SHP77 treated with DMSO at 0.1 percent for 48 hours (cell line): ENCODE data around the gene GLRA2.

ENCODE experiments used
- DNase-seq: peaks from one replicate; lab custom pipeline; 2025; lab: John Stamatoyannopoulos, UW

Gene GLRA2

DNA sequence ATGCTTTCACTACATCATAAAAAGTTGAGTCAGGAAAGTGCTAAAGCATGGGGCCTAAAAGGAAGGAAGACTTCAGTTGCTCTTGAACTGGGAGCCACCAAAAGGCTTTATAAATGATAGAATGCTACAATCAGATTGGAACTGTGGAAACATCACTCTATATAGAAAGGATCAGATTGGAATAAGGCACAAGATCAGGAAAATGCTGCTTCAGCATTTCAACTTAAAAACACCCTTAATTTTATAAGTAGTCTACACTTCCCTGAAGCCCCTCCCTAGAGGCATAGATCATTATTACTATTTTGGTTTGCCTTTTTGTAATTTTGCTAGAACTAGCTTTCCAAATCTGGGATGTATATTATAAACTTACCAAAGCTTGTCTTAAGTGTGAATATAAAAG is 172.8 kb downstream of the GLRA2 start:
- no peak for DNase-seq

GRCh38 chrX:14712096-14712495 is 182.8 kb downstream of the GLRA2 start:
- no peak for DNase-seq

DNA sequence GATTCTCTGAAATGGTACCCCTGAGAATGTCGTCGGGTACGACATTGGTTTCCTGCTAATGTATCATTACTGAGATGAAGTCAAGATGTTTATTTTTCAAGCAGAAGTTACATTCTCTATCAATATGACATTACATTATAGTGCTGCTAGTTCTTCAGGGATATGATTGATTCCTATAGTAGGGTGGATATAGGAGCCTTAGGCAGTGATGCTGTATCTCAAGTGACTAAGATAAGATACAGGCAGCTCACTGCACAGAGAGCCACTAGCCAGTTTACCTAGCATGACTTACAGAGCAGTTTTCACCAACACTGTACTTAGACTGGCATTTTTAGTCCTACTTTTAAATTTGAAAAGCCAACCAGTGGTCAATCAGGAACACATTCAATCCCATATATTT is 188.6 kb downstream of the GLRA2 start:
- no peak for DNase-seq

DNA sequence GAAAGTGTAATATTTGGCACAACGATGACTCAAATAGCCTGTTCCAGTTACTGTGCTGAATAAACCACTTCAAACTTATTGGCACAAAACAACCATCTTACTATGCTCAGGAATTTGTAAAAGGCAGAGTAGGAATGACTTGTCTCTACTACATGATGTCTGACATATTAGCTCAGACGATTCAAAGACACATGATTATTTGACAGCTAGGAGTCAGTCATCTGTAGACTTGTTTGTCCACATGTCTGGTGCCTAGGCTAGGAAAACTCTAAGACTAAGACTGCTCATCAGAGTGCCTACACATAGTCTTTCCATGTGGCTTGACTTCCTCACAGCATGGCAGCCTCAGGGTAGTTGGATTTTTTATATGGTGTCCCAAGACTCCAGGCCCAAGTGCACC is 189.1 kb downstream of the GLRA2 start:
- no peak for DNase-seq

- no peak for DNase-seq
Observed at GRCh38 chrX:14729058-14729457, 199.7 kb downstream of the GLRA2 start.

DNA sequence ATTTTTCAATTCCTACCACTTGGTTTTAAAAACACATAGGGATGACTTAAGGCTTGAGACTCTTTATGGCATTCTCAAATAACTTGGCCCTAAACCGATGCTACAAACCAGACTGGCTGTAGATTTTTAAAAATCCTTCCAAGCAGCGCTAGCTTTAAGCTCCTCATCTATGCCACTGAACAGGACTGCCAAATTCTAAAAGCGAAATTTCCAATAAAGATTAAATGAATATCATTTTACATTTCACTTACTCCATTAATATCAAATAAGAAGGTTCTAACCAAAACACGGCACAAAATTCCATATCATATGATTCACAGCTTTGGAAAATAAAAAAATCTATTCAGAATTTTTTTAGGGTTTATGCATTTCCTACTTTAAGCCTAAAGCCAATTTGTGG is 209.3 kb downstream of the GLRA2 start:
- no peak for DNase-seq

DNA sequence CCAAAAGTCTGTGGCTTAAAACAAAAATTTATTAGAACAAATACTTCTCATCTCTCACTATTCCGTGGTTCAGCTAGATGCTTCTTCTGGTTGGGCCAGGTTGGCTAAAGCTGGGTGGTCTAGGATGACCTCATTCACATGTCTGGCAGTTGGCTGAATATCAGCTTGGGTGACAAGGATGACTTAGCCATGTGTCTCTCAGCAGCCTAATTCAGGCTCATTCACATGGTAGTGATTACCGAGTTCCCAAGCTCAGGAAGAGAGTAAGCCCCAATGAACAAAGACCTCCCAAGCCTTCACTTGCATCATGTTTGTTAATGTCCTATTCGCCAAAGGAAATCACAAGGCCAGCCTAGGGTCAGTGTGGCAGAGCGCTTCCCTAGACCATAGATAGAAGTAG is 224.1 kb downstream of the GLRA2 start:
- no peak for DNase-seq

- no peak for DNase-seq
Observed at GRCh38 chrX:14758029-14758491, 228.7 kb downstream of the GLRA2 start.

DNA sequence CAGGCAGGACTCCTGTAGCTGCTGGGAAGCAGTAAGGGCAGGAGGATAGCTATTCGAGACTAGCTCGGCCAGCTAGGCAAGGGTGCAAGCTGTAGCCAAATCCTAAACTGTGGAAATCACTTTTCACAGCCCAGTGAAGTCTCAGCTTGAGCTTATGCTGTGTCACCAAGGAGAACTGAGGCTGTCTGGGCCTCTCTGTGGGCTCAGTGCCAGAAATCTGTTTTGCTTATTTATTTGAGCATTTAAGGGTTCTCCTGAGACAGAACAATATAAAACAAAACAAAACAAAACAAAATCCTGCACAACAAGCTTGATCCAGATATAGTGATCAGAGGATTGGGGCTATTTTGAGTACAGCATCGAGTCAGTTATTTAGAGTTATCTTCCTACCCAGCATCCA is 246.1 kb downstream of the GLRA2 start:
- DNase-seq = no peak

DNA sequence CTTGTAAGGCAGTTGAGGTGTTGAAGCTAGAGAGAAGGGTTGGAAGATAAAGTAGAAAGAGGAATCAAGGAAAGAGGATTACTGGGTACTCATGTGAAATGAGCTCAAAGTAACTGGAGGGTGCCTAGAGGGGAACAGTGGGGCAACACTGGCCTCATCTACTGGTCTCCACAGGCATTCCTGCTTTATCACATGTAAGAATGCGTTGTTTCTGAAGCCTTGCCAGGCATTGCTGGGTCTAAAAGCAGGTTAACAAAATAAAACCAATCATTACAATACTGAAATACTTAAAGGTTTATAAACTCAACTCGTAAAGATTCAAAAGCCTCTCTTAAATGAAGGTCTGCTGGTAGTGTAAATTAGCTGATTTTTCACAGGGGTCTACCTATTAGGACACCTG is 247.6 kb downstream of the GLRA2 start:
- DNase-seq = no peak

DNA sequence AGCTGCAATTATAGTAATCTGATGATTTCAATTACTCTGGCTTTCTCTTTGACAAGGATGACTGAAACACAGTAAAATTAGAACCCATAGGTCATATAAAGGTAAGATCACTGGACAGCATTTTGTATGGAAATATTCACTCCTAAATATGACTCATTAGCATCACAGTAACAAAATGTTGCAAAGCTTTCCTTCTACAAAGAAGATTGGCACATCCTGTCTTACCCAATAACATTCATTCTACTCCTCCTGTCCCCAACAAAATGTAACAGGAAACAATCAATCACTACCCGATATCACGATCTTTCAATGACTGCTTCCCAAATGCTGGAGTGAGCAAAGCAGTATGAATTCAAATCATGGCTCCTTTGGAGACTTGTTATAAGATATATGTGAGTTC is 248.2 kb downstream of the GLRA2 start:
- DNase-seq = no peak

- DNase-seq = no peak
Observed at GRCh38 chrX:14779580-14779979, 250.2 kb downstream of the GLRA2 start.
